HCT116 (cell line): ENCODE measurements around the gene INAVA. TPM values are rescaled to one million over a fixed set of nuclear protein-coding genes. Genes with fewer than 3 reads are reported as not detected.

Experiments used
- ATAC-seq: fragments of 200-7000 bp; cut with Tn5 transposase; 2 replicates; pipeline ENCODE4 v1.9.1; 2020; ENCODE audit warnings: mild to moderate bottlenecking, moderate library complexity
- BruUV-seq: library from RNA; stranded (reverse); fragments of 400-500 nt; replicated peaks from 2 replicates; lab custom pipeline; 2021; lab: Mats Ljungman, UMichigan
- CTCF ChIA-PET: fragments of 300-600 bp; sonication (Branson Sonifier 250); formaldehyde crosslinking; loops from one replicate; lab custom pipeline; 2021; ENCODE audit warnings: antibody characterized with exemption; lab: Charles Lee
- POLR2A ChIA-PET: fragments of 300-600, 350-600 bp; sonication (Branson Sonifier 250); formaldehyde crosslinking; loops from one replicate; lab custom pipeline; 2021; ENCODE audit warnings: antibody characterized with exemption; lab: Charles Lee
- RAD21 ChIA-PET, 2 experiments: fragments of 300-600 bp; sonication (Branson Sonifier 250); formaldehyde crosslinking; loops; one replicate each; lab custom pipeline; 2023; ENCODE audit warnings: low total read pairs in 2 of 2; ENCODE audit not compliant: uncharacterized antibody in 2 of 2, unreplicated experiment in 2 of 2, low non-redundant PET in 1 of 2; lab: Charles Lee
- DNase-seq: peaks from one replicate; pipeline ENCODE4 v3.0.0-alpha.2; 2010; ENCODE audit warnings: low read depth, low spot score
- H2AFZ ChIP-seq: fragments of 200-600 bp; shearing (Covaris generic), sonication (generic); 2 replicates; pipeline ENCODE4 v1.6.1; 2017; ENCODE audit warnings: low read depth, mixed run types, mixed read lengths, antibody characterized with exemption, low read length; ENCODE audit not compliant: poor library complexity, severe bottlenecking
- H3K27ac ChIP-seq: 2 replicates; pipeline ENCODE4 v1.5.1; 2012; ENCODE audit warnings: low read depth, low read length
- H3K27me3 ChIP-seq: fragments of 200-600 bp; sonication (generic); 2 replicates; pipeline ENCODE4 v1.6.1; 2016; ENCODE audit warnings: mixed run types, low read length, mixed read lengths; ENCODE audit not compliant: insufficient read depth
- H3K36me3 ChIP-seq, 2 experiments: fragments of 200-500 bp in 1 of 2; fragments of 200-600 bp in 1 of 2; sonication (Bioruptor generic) in 1 of 2; sonication (generic) in 1 of 2; 2 replicates each; pipeline versions ENCODE4 v1.5.1 to v1.6.1; 2014 to 2016; ENCODE audit warnings: low read length in 2 of 2, inconsistent platforms in 1 of 2, mixed read lengths in 1 of 2, mixed run types in 1 of 2; ENCODE audit not compliant: insufficient read depth in 2 of 2, control insufficient read depth in 1 of 2
- H3K4me1 ChIP-seq, 2 experiments: fragments of 200-600 bp in 1 of 2; sonication (generic) in 1 of 2; 2 replicates each; pipeline versions ENCODE4 v1.5.1 to v1.6.1; 2012 to 2017; ENCODE audit warnings: low read length in 2 of 2, inconsistent platforms in 1 of 2, mild to moderate bottlenecking in 1 of 2, mixed read lengths in 1 of 2, mixed run types in 1 of 2, moderate library complexity in 1 of 2; ENCODE audit not compliant: insufficient read depth in 2 of 2, control insufficient read depth in 1 of 2
- H3K4me2 ChIP-seq: fragments of 200-600 bp; sonication (generic); 2 replicates; pipeline ENCODE4 v1.6.1; 2017; ENCODE audit warnings: mixed run types, low read length, mixed read lengths
- H3K4me3 ChIP-seq, 2 experiments: fragments of 200-600 bp in 1 of 2; sonication (generic) in 1 of 2; replicated peaks in 1 of 2; 2 replicates each; pipeline ENCODE4 v1.5.1; 2011 to 2016; ENCODE audit warnings: low read length in 2 of 2, control low read depth in 1 of 2, low read depth in 1 of 2, mild to moderate bottlenecking in 1 of 2, mixed read lengths in 1 of 2, mixed run types in 1 of 2
- H3K79me2 ChIP-seq: fragments of 200-600 bp; sonication (generic); 2 replicates; pipeline ENCODE4 v1.6.1; 2017; ENCODE audit warnings: mild to moderate bottlenecking, mixed run types, low read length, moderate library complexity, mixed read lengths; ENCODE audit not compliant: insufficient read depth
- H3K9ac ChIP-seq: fragments of 200-600 bp; sonication (generic); 2 replicates; pipeline ENCODE4 v1.6.1; 2016; ENCODE audit warnings: low read length, mixed read lengths
- H3K9me2 ChIP-seq: fragments of 200-600 bp; sonication (generic), shearing (Covaris generic); 2 replicates; pipeline ENCODE4 v1.6.1; 2017; ENCODE audit warnings: mixed run types, mild to moderate bottlenecking, moderate library complexity; ENCODE audit not compliant: insufficient read depth
- H3K9me3 ChIP-seq, 2 experiments: fragments of 200-500 bp in 1 of 2; fragments of 200-600 bp in 1 of 2; sonication (Bioruptor generic) in 1 of 2; sonication (generic) in 1 of 2; 2 replicates each; pipeline ENCODE4 v1.6.1; 2014 to 2017; ENCODE audit warnings: low read length in 2 of 2, mixed read lengths in 2 of 2, inconsistent platforms in 1 of 2, low read depth in 1 of 2, mild to moderate bottlenecking in 1 of 2, mixed run types in 1 of 2, moderate library complexity in 1 of 2; ENCODE audit not compliant: control insufficient read depth in 1 of 2, insufficient read depth in 1 of 2
- H4K20me1 ChIP-seq: fragments of 200-600 bp; sonication (generic), shearing (Covaris generic); 2 replicates; pipeline ENCODE4 v1.6.1; 2017; ENCODE audit warnings: mixed run types, mild to moderate bottlenecking, moderate library complexity; ENCODE audit not compliant: insufficient read depth
- CBX3 ChIP-seq: IDR thresholded peaks from 2 replicates; pipeline ENCODE4 v1.6.1; 2012; ENCODE audit warnings: low read depth
- CEBPB ChIP-seq: IDR thresholded peaks from 2 replicates; pipeline ENCODE4 v1.6.1; 2012; ENCODE audit warnings: low read depth
- EGR1 ChIP-seq: IDR thresholded peaks from 2 replicates; pipeline ENCODE4 v1.6.1; 2012; ENCODE audit warnings: low read depth
- EZH2phosphoT487 ChIP-seq: fragments of 200-600 bp; IDR thresholded peaks from 2 replicates; pipeline ENCODE4 v1.6.1; 2018; ENCODE audit warnings: antibody characterized with exemption, borderline replicate concordance
- FOSL1 ChIP-seq: IDR thresholded peaks from 2 replicates; pipeline ENCODE4 v1.6.1; 2012; ENCODE audit warnings: low read depth
- POLR2AphosphoS5 ChIP-seq: IDR thresholded peaks from 2 replicates; pipeline ENCODE4 v1.6.1; 2011; ENCODE audit warnings: mild to moderate bottlenecking, low read depth, low read length, moderate library complexity
- RAD21 ChIP-seq: IDR thresholded peaks from 2 replicates; pipeline ENCODE4 v1.6.1; 2012; ENCODE audit warnings: low read depth, mild to moderate bottlenecking
- SIN3A ChIP-seq: IDR thresholded peaks from 2 replicates; pipeline ENCODE4 v1.6.1; 2012; ENCODE audit warnings: low read depth
- SRF ChIP-seq: IDR thresholded peaks from 2 replicates; pipeline ENCODE4 v1.6.1; 2012; ENCODE audit warnings: low read depth
- TCF7L2 ChIP-seq: IDR thresholded peaks from 2 replicates; pipeline ENCODE4 v1.7.0; 2011; ENCODE audit warnings: borderline replicate concordance, inconsistent platforms; ENCODE audit not compliant: insufficient read depth, insufficient read length; ENCODE audit errors: extremely low read depth
- ZNF274 ChIP-seq: fragments of 200-500 bp; sonication (Bioruptor generic); IDR thresholded peaks from 2 replicates; pipeline ENCODE4 v1.6.1; 2014; ENCODE audit warnings: mild to moderate bottlenecking, low read depth, low read length, inconsistent platforms
- intact Hi-C: fragments of 100-400 bp; cut with micrococcal nuclease; formaldehyde crosslinking; loops from 2 replicates; pipeline ENCODE4 v1.10.0; 2022
- total RNA-seq: library from RNA; stranded (reverse); gene quantifications from one replicate; pipeline ENCODE4 v1.2.1, GENCODE V29; 2021; ENCODE audit not compliant: unreplicated experiment
- TF ChIP-seq, protein P1 (sequence below): IDR thresholded peaks from 2 replicates; pipeline ENCODE4 v1.6.1; 2012
- TF ChIP-seq, protein P2 (sequence below): IDR thresholded peaks from 2 replicates; pipeline ENCODE4 v1.6.1; 2011; ENCODE audit warnings: mild to moderate bottlenecking, low read length, moderate library complexity; ENCODE audit not compliant: insufficient replicate concordance; ENCODE audit errors: extremely low read depth
- TF ChIP-seq, protein P3 (sequence below): IDR thresholded peaks from 2 replicates; pipeline ENCODE4 v1.6.1; 2012; ENCODE audit warnings: low read depth

Gene INAVA
- total RNA-seq, 1 experiment from 2014 or later, result 18.8 TPM

DNA sequence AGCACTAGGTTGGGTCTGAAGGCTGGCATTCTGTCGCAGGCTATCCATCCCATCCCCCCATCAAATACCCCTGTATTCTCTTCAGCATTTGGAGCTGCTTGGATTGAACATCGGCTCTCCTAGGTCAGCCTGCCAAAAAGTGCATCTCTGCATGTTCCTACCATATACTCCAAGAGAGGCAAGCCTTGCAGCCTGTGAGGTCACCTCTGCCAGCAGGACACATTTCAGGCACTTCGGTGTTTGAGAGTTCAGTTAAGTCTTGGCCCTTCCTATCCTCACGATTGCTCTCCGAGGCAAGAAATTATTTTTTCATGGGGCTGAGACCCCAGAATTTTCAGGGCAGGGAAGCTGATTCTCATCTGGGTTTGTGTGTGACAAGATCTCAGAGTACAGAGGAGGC lies 19.3 kb upstream of the INAVA start:
- RAD21 ChIA-PET, result no interaction called here
- Histone ChIP-seq H3K9ac (no peak overlapping the region), H3K4me1 (no peaks in the 10 kb centered on the region), H3K4me2 (no peak overlapping the region), H3K27me3 (peaks cover 10% of the 10 kb centered on the region; the same call in 1 of the 2 replicates), H3K79me2 (no peaks in the 10 kb centered on the region), H4K20me1 (no peaks in the 10 kb centered on the region), H3K27ac (no peak overlapping the region), H3K9me2 (no peaks in the 10 kb centered on the region), H3K9me3 (no peaks in the 10 kb centered on the region), H2AFZ (no peak overlapping the region), H3K36me3 (no peaks in the 10 kb centered on the region), H3K4me3 (no peak overlapping the region)
- ATAC-seq, result no peak
- TF ChIP-seq, protein P1, sequence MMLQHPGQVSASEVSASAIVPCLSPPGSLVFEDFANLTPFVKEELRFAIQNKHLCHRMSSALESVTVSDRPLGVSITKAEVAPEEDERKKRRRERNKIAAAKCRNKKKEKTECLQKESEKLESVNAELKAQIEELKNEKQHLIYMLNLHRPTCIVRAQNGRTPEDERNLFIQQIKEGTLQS, result no peak
- TF ChIP-seq CBX3, result no peak
- TF ChIP-seq EGR1, result no peak
- TF ChIP-seq SRF, result no peak
- TF ChIP-seq RAD21, result no peak
- TF ChIP-seq, protein P2, sequence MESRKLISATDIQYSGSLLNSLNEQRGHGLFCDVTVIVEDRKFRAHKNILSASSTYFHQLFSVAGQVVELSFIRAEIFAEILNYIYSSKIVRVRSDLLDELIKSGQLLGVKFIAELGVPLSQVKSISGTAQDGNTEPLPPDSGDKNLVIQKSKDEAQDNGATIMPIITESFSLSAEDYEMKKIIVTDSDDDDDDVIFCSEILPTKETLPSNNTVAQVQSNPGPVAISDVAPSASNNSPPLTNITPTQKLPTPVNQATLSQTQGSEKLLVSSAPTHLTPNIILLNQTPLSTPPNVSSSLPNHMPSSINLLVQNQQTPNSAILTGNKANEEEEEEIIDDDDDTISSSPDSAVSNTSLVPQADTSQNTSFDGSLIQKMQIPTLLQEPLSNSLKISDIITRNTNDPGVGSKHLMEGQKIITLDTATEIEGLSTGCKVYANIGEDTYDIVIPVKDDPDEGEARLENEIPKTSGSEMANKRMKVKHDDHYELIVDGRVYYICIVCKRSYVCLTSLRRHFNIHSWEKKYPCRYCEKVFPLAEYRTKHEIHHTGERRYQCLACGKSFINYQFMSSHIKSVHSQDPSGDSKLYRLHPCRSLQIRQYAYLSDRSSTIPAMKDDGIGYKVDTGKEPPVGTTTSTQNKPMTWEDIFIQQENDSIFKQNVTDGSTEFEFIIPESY, result no peak
- no peak for TF ChIP-seq ZNF274
- TF ChIP-seq EZH2phosphoT487, result no peak
- no peak for TF ChIP-seq TCF7L2
- no peak for TF ChIP-seq SIN3A
- no peak for TF ChIP-seq CEBPB
- TF ChIP-seq, protein P3, sequence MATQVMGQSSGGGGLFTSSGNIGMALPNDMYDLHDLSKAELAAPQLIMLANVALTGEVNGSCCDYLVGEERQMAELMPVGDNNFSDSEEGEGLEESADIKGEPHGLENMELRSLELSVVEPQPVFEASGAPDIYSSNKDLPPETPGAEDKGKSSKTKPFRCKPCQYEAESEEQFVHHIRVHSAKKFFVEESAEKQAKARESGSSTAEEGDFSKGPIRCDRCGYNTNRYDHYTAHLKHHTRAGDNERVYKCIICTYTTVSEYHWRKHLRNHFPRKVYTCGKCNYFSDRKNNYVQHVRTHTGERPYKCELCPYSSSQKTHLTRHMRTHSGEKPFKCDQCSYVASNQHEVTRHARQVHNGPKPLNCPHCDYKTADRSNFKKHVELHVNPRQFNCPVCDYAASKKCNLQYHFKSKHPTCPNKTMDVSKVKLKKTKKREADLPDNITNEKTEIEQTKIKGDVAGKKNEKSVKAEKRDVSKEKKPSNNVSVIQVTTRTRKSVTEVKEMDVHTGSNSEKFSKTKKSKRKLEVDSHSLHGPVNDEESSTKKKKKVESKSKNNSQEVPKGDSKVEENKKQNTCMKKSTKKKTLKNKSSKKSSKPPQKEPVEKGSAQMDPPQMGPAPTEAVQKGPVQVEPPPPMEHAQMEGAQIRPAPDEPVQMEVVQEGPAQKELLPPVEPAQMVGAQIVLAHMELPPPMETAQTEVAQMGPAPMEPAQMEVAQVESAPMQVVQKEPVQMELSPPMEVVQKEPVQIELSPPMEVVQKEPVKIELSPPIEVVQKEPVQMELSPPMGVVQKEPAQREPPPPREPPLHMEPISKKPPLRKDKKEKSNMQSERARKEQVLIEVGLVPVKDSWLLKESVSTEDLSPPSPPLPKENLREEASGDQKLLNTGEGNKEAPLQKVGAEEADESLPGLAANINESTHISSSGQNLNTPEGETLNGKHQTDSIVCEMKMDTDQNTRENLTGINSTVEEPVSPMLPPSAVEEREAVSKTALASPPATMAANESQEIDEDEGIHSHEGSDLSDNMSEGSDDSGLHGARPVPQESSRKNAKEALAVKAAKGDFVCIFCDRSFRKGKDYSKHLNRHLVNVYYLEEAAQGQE, result no peak
- TF ChIP-seq FOSL1, result no peak
- TF ChIP-seq POLR2AphosphoS5, result no peak
- POLR2A ChIA-PET, result no interaction called here
- BruUV-seq, result no TSS peak
- no peak for DNase-seq
- intact Hi-C loops, result no loop called here
- CTCF ChIA-PET, result no interaction called here
